Endothelial cell (in vitro differentiated cells): ENCODE results near the gene UBL4A. TPM values are rescaled to one million over a fixed set of nuclear protein-coding genes. Genes with fewer than 3 reads are reported as not detected.

ENCODE experiments used
- DNase-seq: peaks from one replicate; pipeline ENCODE4 v3.0.0; 2021; ENCODE audit warnings: low spot score
- H3K27ac Mint-ChIP-seq: one replicate; pipeline ENCODE4 v1.8.0; 2021; ENCODE audit warnings: mixed read lengths, inconsistent platforms; ENCODE audit not compliant: unreplicated experiment
- H3K27me3 Mint-ChIP-seq: one replicate; pipeline ENCODE4 v1.8.0; 2021; ENCODE audit warnings: mild to moderate bottlenecking, moderate library complexity, mixed read lengths, inconsistent platforms; ENCODE audit not compliant: unreplicated experiment
- H3K36me3 Mint-ChIP-seq: one replicate; pipeline ENCODE4 v1.8.0; 2021; ENCODE audit warnings: mild to moderate bottlenecking, low read depth, mixed read lengths, inconsistent platforms; ENCODE audit not compliant: unreplicated experiment
- H3K4me1 Mint-ChIP-seq: one replicate; pipeline ENCODE4 v1.8.0; 2021; ENCODE audit warnings: mild to moderate bottlenecking, mixed read lengths, inconsistent platforms; ENCODE audit not compliant: unreplicated experiment
- H3K4me3 Mint-ChIP-seq: one replicate; pipeline ENCODE4 v1.8.0; 2021; ENCODE audit warnings: mild to moderate bottlenecking, mixed read lengths, inconsistent platforms; ENCODE audit not compliant: unreplicated experiment
- H3K9me3 Mint-ChIP-seq: one replicate; pipeline ENCODE4 v1.8.0; 2021; ENCODE audit warnings: mixed read lengths, inconsistent platforms; ENCODE audit not compliant: unreplicated experiment
- CTCF ChIP-seq: fragments of 200-600 bp; sonication (generic); IDR thresholded peaks from one replicate; pipeline ENCODE4 v1.5.0; 2021; ENCODE audit warnings: antibody characterized with exemption; ENCODE audit not compliant: unreplicated experiment
- total RNA-seq: library from RNA; stranded (reverse); fragmentation: NEBNext Ultra II Directional; extraction: Animal tissue kit (Norgen Biotek cat#: 25700); gene quantifications from one replicate; pipeline ENCODE4 v1.2.1, GENCODE V29; 2021; ENCODE audit not compliant: unreplicated experiment

UBL4A gene
- total RNA-seq, 1 donor from 2014 or later = 16.8 TPM

GRCh38 chrX:154437971-154438893 lies 48.2 kb downstream of the UBL4A start:
- TF ChIP-seq CTCF = no peak
- peaks cover 5% of the 10 kb centered on the region for H3K36me3 Mint-ChIP-seq
- H3K27me3 Mint-ChIP-seq = peaks cover 4% of the 10 kb centered on the region
- H3K27ac Mint-ChIP-seq = no peak overlapping the region
- DNase-seq = no peak
- H3K4me1 Mint-ChIP-seq = peaks cover 8% of the 10 kb centered on the region
- peak overlapping the region; percentile 92 for H3K4me3 Mint-ChIP-seq
- H3K9me3 Mint-ChIP-seq = no peaks in the 10 kb centered on the region

- DNase-seq = peak; percentile 46
- H3K27ac Mint-ChIP-seq = peak within 1 kb of the TSS; percentile 70
- H3K4me3 Mint-ChIP-seq = peak within 1 kb of the TSS; percentile 92
- H3K9me3 Mint-ChIP-seq = no peaks in the 10 kb centered on the region
- H3K4me1 Mint-ChIP-seq = peaks cover 8% of the 10 kb centered on the region
- peaks cover 4% of the 10 kb centered on the region for H3K27me3 Mint-ChIP-seq
- no peak for TF ChIP-seq CTCF
- H3K36me3 Mint-ChIP-seq = peaks cover 7% of the 10 kb centered on the region
Observed at GRCh38 chrX:154436983-154437752, 49.2 kb downstream of the UBL4A start, which contains the start of gene GDI1. Gene GDI1 (plus strand): TSS chrX:154437154. CDS start chrX:154437255, 101 bp downstream.

- Mint-ChIP-seq H3K4me1 (peaks cover 8% of the 10 kb centered on the region), H3K4me3 (peak overlapping the region; percentile 89), H3K9me3 (no peaks in the 10 kb centered on the region), H3K27ac (peak overlapping the region; percentile 70), H3K36me3 (peaks cover 7% of the 10 kb centered on the region), H3K27me3 (peaks cover 3% of the 10 kb centered on the region)
- no peak for TF ChIP-seq CTCF
- DNase-seq = peak; percentile 22
Observed at GRCh38 chrX:154436374-154436982, 49.9 kb downstream of the UBL4A start.

GRCh38 chrX:154435171-154435733 lies 51.2 kb downstream of the UBL4A start:
- Mint-ChIP-seq H3K9me3 (no peaks in the 10 kb centered on the region), H3K27me3 (peaks cover 3% of the 10 kb centered on the region), H3K36me3 (peaks cover 12% of the 10 kb centered on the region), H3K4me3 (peak overlapping the region; percentile 89), H3K4me1 (peaks cover 17% of the 10 kb centered on the region), H3K27ac (no peak overlapping the region)
- no peak for TF ChIP-seq CTCF
- DNase-seq = no peak
